Measurements from ENCODE around the gene HEATR5A. TPM values are rescaled to one million over a fixed set of nuclear protein-coding genes. Genes with fewer than 3 reads are reported as not detected.
A peak's percentile ranks its signal among the peaks of the same experiment; 100 is the strongest.

The HEATR5A gene
- total and polyA plus RNA-seq, 2 of the 13 experiments (the other 11 are each of a cell fraction or from before 2014, with no cell fraction given): 36.4 to 105 TPM

- TF ChIP-seq ZHX2 (IDR thresholded peaks at IDR 0.05; ENCODE audit: low read depth) (no peak; the same call in 1 of the 2 replicates), ZHX2 (CRISPR knock-in tag; IDR thresholded peaks at IDR 0.05; ENCODE audit: borderline replicate concordance) (no peak), ZNF460 (CRISPR knock-in tag; IDR thresholded peaks at IDR 0.05; ENCODE audit: borderline replicate concordance) (no peak), ZFP1 (CRISPR knock-in tag; IDR thresholded peaks at IDR 0.05) (no peak; the same call in 1 of the 2 replicates), ZFY (CRISPR knock-in tag; IDR thresholded peaks at IDR 0.05) (no peak; the same call in 1 of the 2 replicates), AGO2 (optimal IDR thresholded peaks at IDR 0.05; ENCODE audit: low read depth, low read length) (no peak), SRY (CRISPR knock-in tag; IDR thresholded peaks at IDR 0.05) (no peak), ZNF724P (CRISPR knock-in tag; IDR thresholded peaks at IDR 0.05; ENCODE audit: borderline replicate concordance) (no peak), NR2C2 (CRISPR knock-in tag; IDR thresholded peaks at IDR 0.05; ENCODE audit: borderline replicate concordance) (peak; percentile 63; the same call in 1 of the 2 replicates), PRDM10 (CRISPR knock-in tag; IDR thresholded peaks at IDR 0.05; ENCODE audit: low read depth) (peak; percentile 65; the same call in 1 of the 2 replicates), FOSL2 (CRISPR knock-in tag; IDR thresholded peaks at IDR 0.05) (peak; percentile 71), ZNF598 (CRISPR knock-in tag; IDR thresholded peaks at IDR 0.05; ENCODE audit: borderline replicate concordance) (peak; percentile 83; the same call in 1 of the 2 replicates), HOXA5 (CRISPR knock-in tag; IDR thresholded peaks at IDR 0.05) (no peak), MAFF (IDR thresholded peaks at IDR 0.05; ENCODE audit: low read depth, low read length) (no peak), KLF12 (CRISPR knock-in tag; IDR thresholded peaks at IDR 0.05; ENCODE audit: borderline replicate concordance) (peak; percentile 69; the same call in 1 of the 2 replicates), ZSCAN25 (CRISPR knock-in tag; IDR thresholded peaks at IDR 0.05) (peak; percentile 19), ZBTB7B (CRISPR knock-in tag; IDR thresholded peaks at IDR 0.05) (peak; percentile 83), TAF15 (IDR thresholded peaks at IDR 0.05; ENCODE audit: low read depth, low read length, poor library complexity, severe bottlenecking) (no peak)
These were observed 154.5 kb downstream of the HEATR5A start (continued) for GRCh38 chr14:31265701-31266398.
